ENCODE measurements around the gene COL9A2.

- TF ChIP-seq EZH2 (IDR thresholded peaks at IDR 0.05; ENCODE audit: low read depth), result no peak
- no peak for TF ChIP-seq CTCF (conservative IDR thresholded peaks at IDR 0.05)
Observed at GRCh38 chr1:40300651-40301050, 16.4 kb downstream of the COL9A2 start.

All from PC-9 (cell line).